Measurements from ENCODE around the gene WFIKKN1. TPM values are rescaled to one million over a fixed set of nuclear protein-coding genes. Genes with fewer than 3 reads are reported as not detected.

WFIKKN1 gene
- total and polyA plus RNA-seq, 2 donors (not counting 1 experiment from before 2014, with no cell fraction given): 0.64 to 0.84 TPM

GRCh38 chr16:615122-615521, 15.7 kb upstream of the WFIKKN1 start:
- no peaks in the 10 kb centered on the region for H3K36me3 ChIP-seq (replicated peaks in 1 of 2; ENCODE audit: control extremely low read depth in 1 of 2, control insufficient read depth in 1 of 2, extremely low read depth in 1 of 2, insufficient read depth in 2 of 2, low read length in 1 of 2)
- DNase-seq: no peak
- no peak overlapping the region for H3K4me3 Mint-ChIP-seq
- no peaks in the 10 kb centered on the region for H3K9me3 ChIP-seq (ENCODE audit: control extremely low read depth in 1 of 3, control insufficient read depth in 2 of 3, insufficient read depth in 1 of 3, low read length in 2 of 3)
- no peak overlapping the region for H3K4me2 ChIP-seq (replicated peaks; ENCODE audit: low read depth, low read length, poor library complexity, severe bottlenecking)
- H3K4me1 ChIP-seq (ENCODE audit: control insufficient read depth in 2 of 2, insufficient read depth in 2 of 2, low read length in 2 of 2): peaks cover 0 to 3% of the 10 kb centered on the region in 2 donors
- no peaks in the 10 kb centered on the region for H3K9me3 Mint-ChIP-seq (ENCODE audit: insufficient read depth)
- ATAC-seq (ENCODE audit: low read depth): no peak
- peaks cover 12% of the 10 kb centered on the region for H3K4me1 Mint-ChIP-seq
- H3K27me3 ChIP-seq (replicated peaks in 1 of 4; ENCODE audit: control extremely low read depth in 1 of 4, control insufficient read depth in 3 of 4, insufficient read depth in 4 of 4, low read length in 3 of 4): no peaks in the 10 kb centered on the region
- no peak overlapping the region for H3K27ac ChIP-seq (ENCODE audit: low read length in 2 of 2)
- no peak overlapping the region for H2AFZ ChIP-seq (ENCODE audit: insufficient read depth, low read depth, low read length, poor library complexity, severe bottlenecking)
- 68% methylated on average over 12 of the region's 13 CpGs for WGBS (ENCODE audit: insufficient coverage)
- CTCF ChIA-PET: no interaction called here
- H3K9ac ChIP-seq (ENCODE audit: low read length): no peak overlapping the region
- H3K27me3 Mint-ChIP-seq: no peaks in the 10 kb centered on the region
- POLR2A ChIA-PET: no interaction called here
- H3K27ac Mint-ChIP-seq: no peak overlapping the region
- H3K79me2 ChIP-seq (ENCODE audit: control insufficient read depth, insufficient read depth, low read length): peaks cover 30% of the 10 kb centered on the region
- H4K20me1 ChIP-seq (ENCODE audit: control insufficient read depth, insufficient read depth, low read length, poor library complexity, severe bottlenecking): peaks cover 29% of the 10 kb centered on the region
- no peak for TF ChIP-seq CTCF (IDR thresholded peaks at IDR 0.05)
- TF ChIP-seq EZH2 (IDR thresholded peaks at IDR 0.05; ENCODE audit: borderline replicate concordance, insufficient read depth, low read depth, low read length, poor library complexity, severe bottlenecking): no peak
- intact Hi-C loops (cut with micrococcal nuclease): no loop called here
- H3K4me3 ChIP-seq (ENCODE audit: control extremely low read depth in 1 of 5, extremely low read depth in 1 of 5, insufficient read depth in 1 of 5, low read depth in 2 of 5, low read length in 4 of 5): no peak overlapping the region

GRCh38 chr16:616733-617586, 13.8 kb upstream of the WFIKKN1 start:
- no peak for DNase-seq

More at GRCh38 chr16:616733-617586, 13.8 kb upstream of the WFIKKN1 start:
- no peak for TF ChIP-seq EZH2 (IDR thresholded peaks at IDR 0.05; ENCODE audit: borderline replicate concordance, insufficient read depth, low read depth, low read length, poor library complexity, severe bottlenecking)
- no peak for TF ChIP-seq CTCF (IDR thresholded peaks at IDR 0.05)
- peaks cover 9% of the 10 kb centered on the region for H3K4me1 Mint-ChIP-seq
- CTCF ChIA-PET: no interaction called here
- Histone ChIP-seq H3K36me3 (replicated peaks in 1 of 2; ENCODE audit: control extremely low read depth in 1 of 2, control insufficient read depth in 1 of 2, extremely low read depth in 1 of 2, insufficient read depth in 2 of 2, low read length in 1 of 2) (no peaks in the 10 kb centered on the region), H3K27ac (ENCODE audit: low read length in 2 of 2) (no peak overlapping the region), H2AFZ (ENCODE audit: insufficient read depth, low read depth, low read length, poor library complexity, severe bottlenecking) (no peak overlapping the region), H3K4me2 (replicated peaks; ENCODE audit: low read depth, low read length, poor library complexity, severe bottlenecking) (no peak overlapping the region), H4K20me1 (ENCODE audit: control insufficient read depth, insufficient read depth, low read length, poor library complexity, severe bottlenecking) (peaks cover 15% of the 10 kb centered on the region), H3K4me3 (ENCODE audit: control extremely low read depth in 1 of 5, extremely low read depth in 1 of 5, insufficient read depth in 1 of 5, low read depth in 2 of 5, low read length in 4 of 5) (no peak overlapping the region), H3K27me3 (replicated peaks in 1 of 4; ENCODE audit: control extremely low read depth in 1 of 4, control insufficient read depth in 3 of 4, insufficient read depth in 4 of 4, low read length in 3 of 4) (no peaks in the 10 kb centered on the region), H3K9ac (ENCODE audit: low read length) (no peak overlapping the region), H3K9me3 (ENCODE audit: control extremely low read depth in 1 of 3, control insufficient read depth in 2 of 3, insufficient read depth in 1 of 3, low read length in 2 of 3) (no peaks in the 10 kb centered on the region), H3K4me1 (ENCODE audit: control insufficient read depth in 2 of 2, insufficient read depth in 2 of 2, low read length in 2 of 2) (peaks cover 0 to 3% of the 10 kb centered on the region in 2 donors), H3K79me2 (ENCODE audit: control insufficient read depth, insufficient read depth, low read length) (peaks cover 21% of the 10 kb centered on the region)
- no peak for ATAC-seq (ENCODE audit: low read depth)
- no peak overlapping the region for H3K27ac Mint-ChIP-seq
- H3K9me3 Mint-ChIP-seq (ENCODE audit: insufficient read depth): no peaks in the 10 kb centered on the region
- H3K4me3 Mint-ChIP-seq: no peak overlapping the region
- POLR2A ChIA-PET: interaction anchor here (0.7 kb wide), 1 partner anchor 25 kb away, joined by 4 read pairs; no protein-coding TSS in a partner anchor
- H3K27me3 Mint-ChIP-seq: no peaks in the 10 kb centered on the region
- intact Hi-C loops (cut with micrococcal nuclease): no loop called here
- WGBS (ENCODE audit: insufficient coverage): 97% methylated on average over 39 of the region's 39 CpGs

Data from B cell (primary cell).